ENCODE measurements around the gene GGA2.

- TF ChIP-seq EZH2 (IDR thresholded peaks at IDR 0.05; ENCODE audit: borderline replicate concordance, low read depth, low read length, poor library complexity, severe bottlenecking) (no peak), CTCF (conservative IDR thresholded peaks at IDR 0.05; ENCODE audit: low read depth, low read length) (no peak)
Observed at GRCh38 chr16:23484510-23485256, 25.6 kb downstream of the GGA2 start.

Data from A673 (cell line).